Forelimb muscle (tissue), 1 donor: ENCODE measurements around the gene APBB2. TPM values are rescaled to one million over a fixed set of nuclear protein-coding genes. Genes with fewer than 3 reads are reported as not detected.

Experiments
- DNase-seq: peaks from one replicate; pipeline ENCODE4 v3.0.0-alpha.2; 2013; ENCODE audit warnings: low read depth
- polyA plus RNA-seq: library from polyadenylated mRNA; unstranded; fragments of 120-200 nt; gene quantifications from one replicate; pipeline ENCODE4 v1.2.1, GENCODE V29; 2013; ENCODE audit not compliant: insufficient read length

APBB2 gene
- polyA plus RNA-seq, 1 donor, result 33.9 TPM

DNA sequence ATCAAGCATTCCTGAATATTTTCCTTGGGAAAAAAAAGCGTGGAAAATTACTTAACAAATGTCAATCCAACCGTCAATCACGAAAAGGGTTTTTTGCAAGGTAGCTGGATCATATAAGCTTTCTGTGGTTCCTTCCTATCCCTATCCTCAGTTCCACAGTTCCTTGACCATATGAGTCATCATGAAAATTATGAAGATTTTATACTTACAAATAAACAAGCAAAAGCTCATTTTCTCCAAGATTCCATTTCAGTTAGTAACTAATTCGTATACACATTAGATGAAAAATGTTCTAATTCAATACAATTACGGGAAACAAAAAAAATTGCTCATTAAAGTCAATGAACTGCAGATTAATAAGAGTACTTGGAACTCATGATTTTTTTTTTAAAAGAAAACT lies 235.8 kb downstream of the APBB2 start:
- no peak for DNase-seq

DNA sequence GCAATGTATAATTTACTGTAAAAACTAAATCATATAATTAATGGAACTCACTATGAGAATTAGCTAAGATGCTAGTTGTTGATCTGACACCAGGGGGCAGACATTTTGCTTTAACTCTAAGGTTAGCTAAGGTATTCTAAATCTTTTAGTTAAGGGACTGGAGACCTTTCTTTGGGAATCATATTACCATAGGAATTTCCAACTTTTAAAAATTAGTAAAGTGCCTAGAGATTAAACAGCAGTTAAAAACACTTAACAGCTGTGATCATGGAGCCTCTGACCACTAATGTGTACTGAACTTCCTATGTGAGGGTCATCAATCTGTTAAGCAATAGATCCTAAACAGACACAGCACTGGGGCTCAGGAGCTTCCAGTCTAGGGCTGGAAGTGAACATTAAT lies 238.0 kb downstream of the APBB2 start:
- no peak for DNase-seq

DNA sequence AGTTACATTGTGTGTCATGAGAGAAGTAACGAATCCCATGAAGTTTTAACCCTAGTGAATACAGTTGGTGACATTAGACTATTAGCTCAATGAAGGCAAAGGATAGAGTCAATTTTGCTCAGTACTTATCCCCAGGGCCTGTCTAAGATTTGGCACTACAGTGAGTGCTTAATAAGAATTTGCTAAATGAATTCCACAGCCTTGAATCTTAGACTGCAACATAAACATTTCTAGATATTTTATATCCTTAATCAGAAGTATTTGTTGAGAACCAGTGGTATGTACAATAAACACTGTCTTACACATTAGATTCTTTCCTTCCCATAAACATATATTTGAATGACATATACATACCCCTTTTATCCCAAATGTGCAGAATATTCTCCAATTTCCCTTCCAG lies 241.6 kb downstream of the APBB2 start:
- no peak for DNase-seq

DNA sequence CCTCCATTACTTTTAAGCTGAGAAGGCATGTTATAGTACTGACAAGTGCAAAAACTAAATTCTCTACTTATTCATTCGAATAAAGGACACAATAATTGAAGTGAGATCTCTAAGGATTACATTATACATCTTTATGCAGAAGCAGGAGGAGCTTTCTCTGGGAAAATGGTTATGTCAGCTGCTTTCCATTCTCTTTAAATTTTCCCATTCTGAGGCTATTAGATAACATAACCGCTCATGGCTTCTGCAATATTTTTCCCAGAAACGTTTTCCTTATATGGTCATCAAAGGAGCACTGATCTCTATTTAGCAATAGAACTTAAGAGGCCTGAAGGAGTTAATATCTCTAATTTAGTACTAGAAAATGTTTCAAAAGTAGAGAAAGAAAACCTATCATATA lies 243.0 kb downstream of the APBB2 start:
- no peak for DNase-seq

DNA sequence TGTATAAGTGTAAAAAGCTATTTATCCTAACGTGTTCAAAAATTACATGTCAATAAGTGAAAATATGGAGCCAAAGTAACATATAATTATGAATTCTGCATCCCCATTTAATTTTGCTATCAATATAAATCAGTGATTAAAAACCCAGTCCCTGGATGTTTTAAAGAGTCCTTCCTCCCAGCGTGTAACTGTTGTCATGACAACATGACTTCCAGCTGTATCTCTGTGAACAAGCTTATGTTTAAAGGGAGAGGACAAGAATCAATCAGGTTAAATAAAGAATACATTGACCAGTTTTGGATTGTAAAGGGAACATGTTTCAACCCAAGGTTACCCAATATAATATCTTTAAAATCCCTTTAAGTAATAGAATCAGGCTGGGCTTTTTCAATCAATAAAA lies 244.8 kb downstream of the APBB2 start:
- DNase-seq, result no peak

DNA sequence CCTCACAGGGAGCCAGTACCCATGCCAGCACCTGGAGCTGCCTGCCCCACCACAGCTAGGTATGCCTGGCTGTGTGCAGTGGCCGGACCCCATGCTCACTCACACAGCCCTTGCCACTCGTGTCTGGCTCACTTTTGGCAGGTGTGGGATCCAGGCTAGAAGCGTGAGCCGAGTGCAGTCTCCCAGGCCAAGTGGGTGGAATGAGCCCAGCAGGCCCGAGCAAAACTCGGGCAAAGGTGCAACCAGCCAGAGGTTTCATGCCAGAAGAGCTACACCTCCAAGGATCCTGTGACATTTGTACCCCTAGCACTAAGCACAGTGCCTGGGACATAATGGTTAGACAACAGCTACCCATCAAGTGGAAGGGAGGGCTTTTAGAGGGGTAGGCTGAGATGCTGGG lies 246.8 kb downstream of the APBB2 start:
- DNase-seq, result no peak

DNA sequence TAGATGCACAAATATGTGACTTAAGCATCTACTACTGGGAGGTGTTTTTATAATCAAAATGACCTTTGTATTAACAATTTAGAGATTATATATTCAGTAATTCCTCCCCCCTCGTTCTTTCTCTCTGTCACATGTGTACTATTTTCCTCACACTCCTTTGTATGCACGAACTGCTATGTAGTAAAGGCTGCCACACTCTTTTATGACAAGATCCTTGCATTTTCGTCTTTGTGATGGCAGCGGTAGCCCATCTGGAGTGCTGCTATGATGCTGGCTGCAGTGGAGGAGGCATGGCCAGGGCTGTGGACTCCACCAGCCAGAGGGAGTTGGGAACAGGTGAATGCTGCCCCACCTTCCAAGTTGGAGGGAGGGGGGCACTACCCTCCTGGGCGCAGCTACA lies 248.3 kb downstream of the APBB2 start:
- DNase-seq, result no peak

DNA sequence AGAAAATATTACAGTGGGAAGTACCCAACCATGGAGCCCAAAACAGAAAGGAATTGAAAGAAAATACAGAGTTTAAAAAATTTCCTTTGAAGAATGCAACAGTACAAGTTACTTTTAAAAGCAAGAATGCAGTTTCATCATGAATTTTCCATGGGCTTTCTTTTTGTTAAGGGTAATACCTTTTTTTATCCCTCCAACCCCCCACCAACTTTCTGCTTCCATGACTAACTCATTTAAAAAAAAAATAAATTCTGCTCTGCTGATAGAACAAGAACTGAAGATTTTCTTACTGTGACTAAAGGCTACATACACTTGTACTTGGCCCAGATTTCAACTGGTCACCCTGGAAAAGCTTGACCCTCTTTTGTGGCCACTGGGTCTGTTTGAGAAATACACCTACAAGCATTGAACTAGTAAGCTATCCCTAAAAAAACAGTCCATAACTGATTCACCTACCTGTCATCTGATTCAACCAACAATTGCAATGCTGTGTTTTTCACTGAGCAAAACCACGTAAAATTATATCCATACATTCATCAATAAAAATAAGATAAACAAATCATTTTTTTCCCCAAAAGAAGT lies 250.4 kb downstream of the APBB2 start:
- DNase-seq, result no peak

DNA sequence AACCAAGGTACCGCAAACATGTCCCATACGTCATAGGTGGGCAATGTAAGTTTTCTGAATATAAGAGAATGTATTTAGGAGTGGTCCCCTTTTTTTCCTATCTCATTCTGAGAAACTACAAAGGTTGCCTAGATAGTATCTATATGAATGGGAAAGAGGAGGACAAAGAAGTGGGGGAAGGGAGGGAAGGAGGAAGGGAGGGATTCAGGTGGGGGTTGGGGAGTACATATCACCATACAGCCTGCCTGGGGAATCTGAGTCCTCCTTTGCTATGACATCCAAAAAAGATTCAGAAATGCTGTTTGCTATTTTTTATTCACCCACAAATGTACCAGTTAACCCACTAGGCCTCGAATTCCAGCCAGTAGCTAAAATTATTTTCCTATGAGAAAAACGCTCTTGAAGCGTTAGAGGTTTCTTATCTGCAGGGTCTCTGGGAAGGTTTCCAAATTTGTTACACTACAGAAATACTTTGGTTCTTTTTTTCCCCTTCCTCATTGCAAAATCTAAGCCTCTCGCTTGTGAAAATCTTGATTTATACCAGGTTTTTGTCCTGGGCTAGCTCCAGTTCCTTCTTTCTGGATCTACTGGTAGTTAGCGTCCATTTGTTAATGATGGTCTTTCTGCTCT lies 251.7 kb downstream of the APBB2 start:
- DNase-seq, result no peak

DNA sequence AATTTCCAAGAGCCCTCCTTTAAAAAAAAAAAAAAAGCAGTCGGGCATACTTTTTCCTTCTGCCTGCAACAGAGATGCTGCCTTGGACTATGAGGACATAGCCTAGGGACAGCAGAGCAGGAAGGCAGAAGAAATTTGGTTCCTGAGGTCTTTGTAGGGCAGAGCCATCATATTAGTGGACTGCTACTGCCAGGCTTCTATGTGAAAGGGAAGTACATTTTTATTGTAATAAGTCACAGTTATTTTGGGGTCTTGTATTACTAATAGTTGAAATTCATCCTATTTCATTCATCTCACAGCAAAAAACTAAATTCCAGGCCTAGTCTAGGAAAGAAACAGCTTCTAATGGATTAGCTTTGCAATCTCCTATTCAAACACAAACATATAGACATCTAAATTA lies 253.4 kb downstream of the APBB2 start:
- no peak for DNase-seq

DNA sequence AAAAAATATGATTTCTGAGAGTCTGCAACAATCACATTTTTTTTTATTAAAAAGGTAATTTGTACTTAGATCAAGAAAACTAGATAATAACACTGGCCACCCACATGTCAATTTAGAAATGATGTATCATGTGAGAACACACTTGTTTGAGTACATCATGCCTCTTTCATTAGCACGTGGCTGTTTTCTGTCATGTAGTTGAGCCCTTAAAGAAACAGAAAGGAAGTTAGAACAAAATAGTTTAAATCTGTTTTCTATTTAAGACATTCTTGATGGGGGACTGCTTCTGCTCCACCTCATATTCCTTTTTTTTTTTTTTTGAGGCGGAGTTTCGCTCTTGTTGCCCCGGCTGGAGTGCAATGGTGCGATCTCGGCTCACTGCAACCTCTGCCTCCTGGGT lies 257.1 kb downstream of the APBB2 start:
- DNase-seq, result no peak

DNA sequence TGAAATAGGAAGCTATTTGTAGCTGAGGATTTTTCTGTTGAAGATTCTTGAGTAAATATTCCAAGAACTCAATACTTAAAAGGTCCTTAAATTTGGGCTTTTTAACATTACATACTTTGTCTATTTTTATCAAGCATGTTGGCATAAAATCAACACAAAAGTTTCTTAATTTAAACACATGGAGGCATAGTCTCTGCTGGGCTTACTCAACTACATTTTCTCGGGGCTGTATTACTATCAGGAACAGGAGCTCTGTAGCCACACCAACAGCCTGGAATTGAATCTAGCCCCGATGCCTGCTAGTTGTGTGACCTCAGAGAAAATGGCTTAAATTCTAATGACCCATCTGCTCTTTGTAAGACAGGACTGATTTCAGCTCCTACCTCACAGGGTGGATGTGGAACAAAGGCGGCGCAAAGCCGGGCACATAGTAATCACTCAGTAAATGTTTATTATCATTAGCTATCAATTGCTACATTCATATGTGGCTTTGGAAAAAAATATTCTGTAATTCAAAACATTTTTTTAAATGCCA lies 257.6 kb downstream of the APBB2 start:
- no peak for DNase-seq

DNA sequence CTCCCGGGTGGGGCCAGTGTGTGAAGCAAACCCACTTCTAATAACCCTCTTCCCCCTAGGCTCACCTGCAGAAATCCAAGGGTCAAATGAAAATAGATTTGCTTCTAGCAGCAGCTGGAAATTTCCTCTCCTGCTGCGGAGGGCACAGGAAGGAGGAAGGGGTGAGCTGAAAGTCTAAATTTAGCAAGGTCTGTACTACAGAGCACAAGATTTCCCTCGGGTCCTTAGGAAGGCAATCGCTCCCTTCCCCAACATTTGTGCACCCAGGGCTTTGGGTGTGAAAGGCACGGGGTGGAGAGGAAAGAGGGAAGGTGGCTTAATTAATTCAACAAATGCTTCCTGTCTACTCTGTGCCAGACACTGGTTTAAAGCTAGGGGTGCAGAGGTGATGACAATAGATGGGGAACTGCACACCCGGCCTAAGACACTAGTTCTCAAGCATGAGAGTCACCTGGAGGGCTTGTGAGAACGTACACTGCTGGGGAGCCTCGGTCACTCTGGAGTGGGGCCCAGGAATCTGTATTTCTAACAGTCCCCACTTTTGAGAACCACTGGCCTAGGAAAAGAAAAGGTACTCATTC lies 260.2 kb downstream of the APBB2 start:
- no peak for DNase-seq

DNA sequence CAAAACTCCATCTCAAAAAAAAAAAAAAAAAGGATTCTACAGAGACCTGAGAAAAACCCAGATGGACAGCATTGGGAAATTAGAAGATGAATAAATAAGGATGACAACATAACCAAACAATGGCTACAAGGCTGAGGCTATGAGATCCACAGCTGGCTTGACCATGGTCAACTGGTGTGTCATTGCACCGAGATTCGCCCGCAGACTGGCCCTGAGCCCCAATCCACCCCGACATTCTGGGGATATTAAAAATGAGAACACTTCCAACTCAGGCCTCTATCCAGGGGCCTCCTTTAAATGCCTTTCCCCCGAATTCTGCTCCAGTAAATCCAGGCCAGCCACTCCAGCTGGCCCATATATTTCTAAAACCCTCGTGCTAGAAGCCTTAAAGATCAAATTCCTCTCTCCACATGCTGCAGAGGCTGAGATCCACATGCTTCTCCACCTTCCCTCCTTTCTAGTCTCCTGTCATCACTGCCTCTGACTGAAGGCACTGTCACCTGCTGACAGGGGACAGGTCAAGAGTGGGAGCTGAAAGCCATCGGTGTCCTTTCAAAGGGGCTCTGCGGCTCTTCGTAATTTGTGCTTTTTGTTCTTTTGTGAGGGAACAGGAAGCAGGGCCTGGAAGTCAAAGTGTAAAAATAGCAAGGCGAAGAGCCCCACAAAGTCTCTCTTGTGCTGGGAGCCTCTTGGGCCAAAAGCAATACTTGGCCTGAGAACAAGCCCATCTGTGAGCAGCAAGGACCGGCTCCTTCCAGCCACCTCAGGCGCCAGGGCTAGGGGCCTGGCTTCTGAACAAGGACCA lies 260.9 kb downstream of the APBB2 start:
- DNase-seq, result no peak

DNA sequence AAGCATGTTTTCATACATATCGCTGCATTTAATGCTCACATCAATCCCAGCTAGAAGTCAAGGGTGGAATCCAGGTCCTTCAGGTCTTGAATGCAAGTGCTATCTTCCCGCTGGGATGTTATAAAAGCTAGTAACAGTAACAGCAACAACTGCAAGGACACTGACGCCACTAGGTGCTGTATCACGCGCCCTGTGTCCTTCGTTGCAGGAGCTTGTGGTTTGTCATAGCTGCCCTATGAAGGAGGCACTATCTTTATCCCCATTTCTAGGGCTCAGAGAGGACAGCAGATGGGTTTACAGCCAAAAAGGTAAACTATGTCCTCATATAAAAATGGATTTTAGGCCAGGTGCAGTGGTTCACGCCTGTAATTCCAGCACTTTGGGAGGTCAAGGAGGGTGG lies 261.7 kb downstream of the APBB2 start:
- no peak for DNase-seq

DNA sequence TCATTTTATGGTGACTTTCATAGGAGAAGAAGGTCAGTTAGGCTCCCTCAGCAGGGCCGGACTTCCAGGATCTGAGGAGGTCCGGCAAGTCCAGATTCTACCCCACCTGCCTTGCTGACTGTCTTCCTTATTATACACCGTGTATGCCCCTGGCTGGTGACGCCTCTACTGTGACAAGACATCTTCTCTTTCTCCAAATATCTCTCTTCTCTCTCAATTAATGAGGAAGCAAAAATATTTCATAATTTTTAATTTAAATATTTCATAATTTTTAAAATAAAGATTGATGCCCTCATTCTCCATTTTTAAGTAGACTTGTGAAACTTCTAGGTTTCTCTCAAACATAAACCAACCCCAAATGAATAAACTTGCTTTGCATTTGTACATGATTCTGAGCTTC lies 262.1 kb downstream of the APBB2 start:
- no peak for DNase-seq

DNA sequence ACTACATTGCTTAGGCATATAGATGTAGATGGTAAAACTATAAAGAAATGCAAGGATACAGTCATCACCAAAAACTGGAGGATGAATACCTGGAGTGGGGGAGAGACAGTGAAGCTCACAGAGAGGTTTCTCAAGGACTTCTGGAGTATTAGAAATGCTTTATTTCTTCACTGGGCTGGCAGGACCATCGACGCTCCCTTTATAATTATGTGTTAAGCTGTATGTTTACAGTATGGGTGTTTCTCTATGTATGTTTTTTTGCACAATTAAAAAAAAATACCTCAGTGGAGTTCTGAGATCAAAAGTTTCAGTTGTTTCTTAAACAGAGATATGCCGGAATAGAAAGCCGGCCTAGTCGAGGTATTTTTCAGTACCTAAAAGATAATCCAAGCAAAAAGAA lies 263.3 kb downstream of the APBB2 start:
- no peak for DNase-seq

DNA sequence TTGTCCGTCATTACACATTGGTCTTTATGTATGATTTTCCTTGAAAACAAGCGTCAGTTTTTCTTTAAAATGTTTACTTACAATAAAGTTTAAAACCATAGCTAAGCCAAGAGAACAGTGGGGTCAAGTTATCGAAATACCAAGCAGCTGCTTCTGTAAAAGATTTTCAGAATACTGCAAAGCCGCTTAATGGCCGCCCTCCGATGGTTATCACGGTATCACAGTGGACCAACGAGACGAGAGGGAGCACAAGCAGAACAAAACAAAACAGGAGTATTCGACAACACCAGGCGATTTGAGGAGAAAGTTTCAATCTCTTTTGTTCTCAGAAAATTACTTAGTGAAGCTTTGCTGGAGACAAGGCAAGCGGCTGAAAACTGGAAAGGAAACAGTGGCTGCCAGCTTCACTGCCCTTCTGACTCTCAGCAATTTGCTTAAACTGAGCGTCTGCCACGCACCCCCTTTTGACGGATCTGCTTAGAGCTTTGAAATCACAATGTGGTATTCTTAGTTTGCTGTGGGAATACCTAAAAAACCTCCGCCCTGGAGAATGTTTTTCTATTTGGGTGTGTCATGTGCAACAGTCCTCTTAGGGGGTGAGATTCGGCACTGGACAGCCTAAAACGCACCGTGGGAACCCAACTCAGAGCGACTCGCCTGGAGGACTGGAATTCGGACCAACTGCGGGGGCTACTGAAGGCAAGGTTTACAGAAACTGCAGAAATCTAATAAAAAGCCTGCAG lies 264.8 kb downstream of the APBB2 start:
- no peak for DNase-seq

DNA sequence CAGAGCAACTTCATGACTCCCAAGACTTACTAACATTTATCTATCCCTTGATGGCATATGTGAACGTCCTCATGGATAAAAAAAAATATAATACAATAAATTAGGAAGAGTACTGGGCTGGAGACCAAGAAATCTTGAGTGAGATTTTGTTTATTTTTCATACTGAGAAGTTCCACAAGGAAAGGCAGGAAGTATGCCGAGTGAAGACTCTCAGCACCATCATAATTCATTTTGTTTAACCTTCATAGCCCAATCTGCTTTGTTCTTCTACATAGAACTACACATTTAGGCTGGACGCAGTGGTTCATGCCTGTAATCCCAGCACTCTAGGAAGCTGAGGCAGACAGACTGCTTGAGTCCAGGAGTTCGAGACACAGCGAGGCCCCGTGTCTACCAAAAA lies 266.3 kb downstream of the APBB2 start:
- DNase-seq, result no peak

DNA sequence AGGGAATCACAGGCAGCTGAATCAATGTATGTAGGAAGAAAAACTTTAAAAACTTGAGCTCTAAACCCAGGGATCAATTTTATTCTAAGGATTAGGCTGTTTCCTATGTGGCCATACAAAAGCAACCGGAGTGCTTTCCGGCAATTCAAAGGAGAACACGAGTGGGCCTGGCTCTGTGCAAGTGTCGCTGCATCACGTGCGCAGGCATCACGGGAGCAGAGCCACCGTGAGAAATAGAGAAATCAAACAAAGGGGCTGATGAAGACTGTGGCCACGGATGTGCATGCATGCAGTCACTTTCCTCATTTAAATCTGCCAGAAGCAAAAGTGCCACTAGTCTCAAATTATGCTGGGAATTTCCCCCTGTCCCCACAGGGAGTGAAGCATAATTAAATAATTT lies 267.7 kb downstream of the APBB2 start:
- DNase-seq, result no peak

DNA sequence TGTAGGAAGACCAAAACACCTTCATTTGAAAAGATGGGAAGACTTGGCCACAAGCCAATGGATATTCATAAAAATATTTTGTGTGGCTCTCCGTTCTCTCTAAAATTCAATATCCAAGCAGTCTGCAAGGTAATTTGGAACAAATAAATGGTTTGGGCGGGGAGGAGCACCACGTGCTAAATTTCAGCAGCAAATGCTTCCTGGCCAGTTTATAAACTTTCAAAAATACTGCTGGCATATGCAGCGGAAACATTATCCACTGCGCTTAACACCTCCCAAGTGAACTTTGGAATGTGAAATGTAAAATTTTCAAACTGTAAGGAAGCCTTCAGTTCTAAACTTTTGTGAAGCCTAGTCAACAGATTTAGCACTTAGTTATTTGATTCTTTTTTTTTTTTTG lies 273.6 kb downstream of the APBB2 start:
- DNase-seq, result peak; percentile 76

DNA sequence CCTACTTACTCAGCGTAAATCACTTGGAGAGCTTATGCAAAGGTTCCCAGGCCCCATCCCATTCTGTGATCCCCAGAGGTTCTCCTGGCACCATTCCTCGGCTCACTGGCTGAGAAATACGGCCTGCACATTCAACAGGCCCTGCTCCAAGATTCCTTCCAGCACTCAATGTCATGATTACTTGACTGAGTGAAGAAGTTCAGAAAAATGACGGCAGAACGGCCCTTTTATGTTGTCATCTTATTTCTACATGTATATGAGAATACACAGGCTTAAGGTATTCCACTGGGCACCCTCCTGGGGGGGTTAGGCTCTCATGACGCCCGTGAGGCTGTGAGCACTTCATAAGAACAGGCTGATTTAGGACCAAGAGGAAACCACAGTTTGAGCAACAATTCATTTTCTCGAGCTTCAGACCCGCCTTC lies 274.0 kb downstream of the APBB2 start:
- peak; percentile 77 for DNase-seq
